HepG2 (cell line): ENCODE measurements around the gene SLC35F1. TPM values are rescaled to one million over a fixed set of nuclear protein-coding genes. Genes with fewer than 3 reads are reported as not detected.

Source experiments
- AKNA ChIP-seq: sonication (generic); formaldehyde crosslinking; IDR thresholded peaks from 2 replicates; pipeline ENCODE4 v1.4.0; 2020; ENCODE audit warnings: missing genetic modification reagents, borderline replicate concordance
- E2F5 ChIP-seq: sonication (generic); formaldehyde crosslinking; conservative IDR thresholded peaks from 2 replicates; pipeline ENCODE4 v1.4.0; 2020; ENCODE audit warnings: missing genetic modification reagents
- HOXA7 ChIP-seq: sonication (generic); formaldehyde crosslinking; IDR thresholded peaks from 2 replicates; pipeline ENCODE4 v1.8.1; 2022; ENCODE audit warnings: mild to moderate bottlenecking, missing genetic modification reagents, moderate library complexity
- IKZF1 ChIP-seq: fragments of 450-650 bp; IDR thresholded peaks from 2 replicates; pipeline ENCODE4 v1.7.1; 2016
- IKZF4 ChIP-seq: sonication (generic); formaldehyde crosslinking; IDR thresholded peaks from 2 replicates; pipeline ENCODE4 v1.5.1; 2020; ENCODE audit warnings: borderline replicate concordance, mild to moderate bottlenecking, low read depth, missing genetic modification reagents; ENCODE audit errors: not compliant biosample characterization
- RERE ChIP-seq: IDR thresholded peaks from 2 replicates; pipeline ENCODE4 v1.6.1; 2016; ENCODE audit warnings: low read depth, missing genetic modification reagents, missing compliant biosample characterization
- TAF15 ChIP-seq: fragments of 200-400 bp; formaldehyde crosslinking; IDR thresholded peaks from one replicate; pipeline ENCODE4 v1.6.1; 2018; ENCODE audit warnings: mild to moderate bottlenecking, low read depth, low read length; ENCODE audit not compliant: poor library complexity, severe bottlenecking
- TEAD2 ChIP-seq: sonication (generic); formaldehyde crosslinking; IDR thresholded peaks from 2 replicates; pipeline ENCODE4 v1.9.0; 2021; ENCODE audit warnings: missing genetic modification reagents
- TIGD3 ChIP-seq: sonication (generic); formaldehyde crosslinking; IDR thresholded peaks from 2 replicates; pipeline ENCODE4 v1.5.1; 2020; ENCODE audit warnings: mild to moderate bottlenecking, missing genetic modification reagents, borderline replicate concordance
- ZMYM2 ChIP-seq: sonication (generic); formaldehyde crosslinking; IDR thresholded peaks from 2 replicates; pipeline ENCODE4 v1.8.0; 2022; ENCODE audit warnings: mild to moderate bottlenecking, missing genetic modification reagents
- ZNF570 ChIP-seq: sonication (generic); formaldehyde crosslinking; IDR thresholded peaks from 2 replicates; pipeline ENCODE4 v1.4.0; 2020; ENCODE audit warnings: mild to moderate bottlenecking, missing genetic modification reagents, borderline replicate concordance
- ZNF605 ChIP-seq: sonication (generic); formaldehyde crosslinking; IDR thresholded peaks from 2 replicates; pipeline ENCODE4 v1.8.0; 2022; ENCODE audit warnings: mild to moderate bottlenecking, missing genetic modification reagents
- ZNF883 ChIP-seq: sonication (generic); formaldehyde crosslinking; IDR thresholded peaks from 2 replicates; pipeline ENCODE4 v1.5.1; 2020; ENCODE audit warnings: mild to moderate bottlenecking, missing genetic modification reagents; ENCODE audit errors: not compliant biosample characterization
- polyA plus RNA-seq, 8 experiments: library from polyadenylated mRNA; depleted of rRNA in 3 of 8; stranded (reverse) in 7 of 8; unstranded in 1 of 8; fragments of >200 nt; fragmentation: Illumina TruSeq in 4 of 8; extraction: Trizol in 4 of 8; gene quantifications; 2 replicates each; pipeline versions ENCODE4 v1.2.1 to v1.2.3, GENCODE V29; 2011 to 2016; ENCODE audit warnings: low read depth in 4 of 8, missing spikeins in 1 of 8, mixed read lengths in 1 of 8; ENCODE audit not compliant: insufficient read depth in 1 of 8
- total RNA-seq, 5 experiments: library from RNA; depleted of rRNA; stranded (reverse); fragments of >200 nt; fragmentation: Illumina TruSeq; extraction: Trizol; gene quantifications; 2 replicates each; pipeline ENCODE4 v1.2.3, GENCODE V29; 2016; ENCODE audit warnings: low read depth in 1 of 5

The SLC35F1 gene
- total and polyA plus RNA-seq, 2 of the 13 experiments (the other 11 are each of a cell fraction or from before 2014, with no cell fraction given), result 0.01 TPM; not detected in 1

- TF ChIP-seq AKNA (CRISPR knock-in tag) (no peak), TIGD3 (no peak), HOXA7 (CRISPR knock-in tag) (no peak), ZNF883 (CRISPR knock-in tag) (no peak), IKZF1 (no peak), ZNF570 (no peak), TEAD2 (CRISPR knock-in tag) (no peak), IKZF4 (CRISPR knock-in tag) (no peak), ZNF605 (CRISPR knock-in tag) (no peak), TAF15 (no peak), RERE (CRISPR knock-in tag) (no peak), ZMYM2 (CRISPR knock-in tag) (no peak), E2F5 (CRISPR knock-in tag) (no peak)
Observed at GRCh38 chr6:117919775-117920729, 13.0 kb downstream of the SLC35F1 start (continued).
